A549 (cell line): ENCODE data around the gene LHX2. TPM values are rescaled to one million over a fixed set of nuclear protein-coding genes. Genes with fewer than 3 reads are reported as not detected.
"Not testable (repeated sequence)": the region's sequence is repeated elsewhere in the genome, so short reads cannot be mapped to it uniquely, and the experiment has no call there.

ENCODE experiments used
- ATAC-seq, 2 experiments: fragments of 200-7000 bp in 1 of 2; fragments of >200 bp in 1 of 2; cut with Nextera tagmentation in 1 of 2; cut with Tn5 transposase in 1 of 2; 3 replicates each; pipeline versions ENCODE4 v1.8.0 to v1.9.1; 2018 to 2020; ENCODE audit warnings: mild to moderate bottlenecking in 1 of 2, moderate library complexity in 1 of 2
- CTCF ChIA-PET: fragments of 300-600 bp; sonication (Branson Sonifier 250); formaldehyde crosslinking; extraction: SDS; loops from one replicate; lab custom pipeline; 2021; ENCODE audit warnings: antibody characterized with exemption, inconsistent platforms; lab: Yijun Ruan, JAX
- POLR2A ChIA-PET: fragments of 350-600 bp; formaldehyde crosslinking; extraction: SDS; loops from one replicate; lab custom pipeline; 2021; ENCODE audit warnings: antibody characterized with exemption, inconsistent platforms; lab: Yijun Ruan, JAX
- DNase-seq, 2 experiments: peaks; one replicate each; pipeline versions ENCODE4 v3.0.0 to v3.0.0-alpha.2; 2011 to 2016; ENCODE audit warnings: low read depth in 1 of 2, low spot score in 1 of 2
- FAIRE-seq: peaks from 2 replicates; lab custom pipeline; 2011; peaks lifted over from hg19 to GRCh38; lab: Jason Lieb, UNC
- H3K27ac ChIP-seq, 2 experiments: fragments of >200 bp; sonication (Bioruptor Twin); formaldehyde crosslinking; 3 replicates each; pipeline ENCODE4 v1.5.1; 2016 to 2017
- H3K4me1 ChIP-seq: fragments of >200 bp; sonication (Bioruptor Twin); formaldehyde crosslinking; 3 replicates; pipeline ENCODE4 v1.6.1; 2016
- H3K4me2 ChIP-seq: fragments of >200 bp; sonication (Bioruptor Twin); formaldehyde crosslinking; 3 replicates; pipeline ENCODE4 v1.6.1; 2016
- H3K4me3 ChIP-seq: fragments of >200 bp; sonication (Bioruptor Twin); formaldehyde crosslinking; 3 replicates; pipeline ENCODE4 v1.5.1; 2016
- H3K9me3 ChIP-seq: fragments of >200 bp; sonication (Bioruptor Twin); formaldehyde crosslinking; 3 replicates; pipeline ENCODE4 v1.6.1; 2016
- BHLHE40 ChIP-seq: IDR thresholded peaks from 2 replicates; pipeline ENCODE4 v1.6.1; 2012; ENCODE audit warnings: low read depth, low read length, inconsistent platforms
- CEBPB ChIP-seq, 2 experiments: fragments of >200 bp in 1 of 2; sonication (Bioruptor Twin) in 1 of 2; formaldehyde crosslinking in 1 of 2; IDR thresholded peaks; 2 replicates each; pipeline ENCODE4 v1.6.1; 2012 to 2016
- CHD2 ChIP-seq: fragments of 150-350 bp; IDR thresholded peaks from 2 replicates; pipeline ENCODE4 v1.6.1; 2014; ENCODE audit warnings: low read length; ENCODE audit not compliant: partially characterized antibody
- FOXS1 ChIP-seq: fragments of 250-450 bp; sonication (Bioruptor Pico); IDR thresholded peaks from 2 replicates; pipeline ENCODE4 v1.5.0; 2020; ENCODE audit warnings: mild to moderate bottlenecking, moderate library complexity
- HDAC2 ChIP-seq: fragments of 200-600 bp; sonication (generic); IDR thresholded peaks from 2 replicates; pipeline ENCODE4 v1.6.1; 2016
- JUNB ChIP-seq: fragments of >200 bp; sonication (Bioruptor Twin); formaldehyde crosslinking; IDR thresholded peaks from 2 replicates; pipeline ENCODE4 v1.6.1; 2016
- MAFK ChIP-seq: fragments of 450-650 bp; IDR thresholded peaks from 2 replicates; pipeline ENCODE4 v1.6.1; 2014; ENCODE audit not compliant: partially characterized antibody
- MAZ ChIP-seq: fragments of 150-350 bp; IDR thresholded peaks from 2 replicates; pipeline ENCODE4 v1.6.1; 2014; ENCODE audit warnings: antibody characterized with exemption, low read depth, low read length, borderline replicate concordance
- MYC ChIP-seq: IDR thresholded peaks from 2 replicates; pipeline ENCODE4 v1.6.1; 2012; ENCODE audit warnings: mild to moderate bottlenecking, inconsistent platforms, low read length, improper control_type of control experiment, borderline replicate concordance
- PHF8 ChIP-seq: fragments of 200-600 bp; sonication (generic); IDR thresholded peaks from 2 replicates; pipeline ENCODE4 v1.6.1; 2016; ENCODE audit warnings: low read depth, mild to moderate bottlenecking, antibody characterized with exemption, moderate library complexity, borderline replicate concordance
- RNF2 ChIP-seq: fragments of 200-600 bp; sonication (generic); IDR thresholded peaks from 2 replicates; pipeline ENCODE4 v1.6.1; 2016; ENCODE audit warnings: low read depth, mild to moderate bottlenecking, antibody characterized with exemption, moderate library complexity, borderline replicate concordance
- SMC3 ChIP-seq: fragments of >200 bp; sonication (Bioruptor Twin); formaldehyde crosslinking; IDR thresholded peaks from 3 replicates; pipeline ENCODE4 v1.6.1; 2018; ENCODE audit warnings: inconsistent platforms
- SREBF2 ChIP-seq: fragments of 450-650 bp; IDR thresholded peaks from 2 replicates; pipeline ENCODE4 v1.6.1; 2014; ENCODE audit warnings: mild to moderate bottlenecking, moderate library complexity
- ZC3H11A ChIP-seq: fragments of 450-650 bp; IDR thresholded peaks from 2 replicates; pipeline ENCODE4 v1.6.1; 2014; ENCODE audit warnings: antibody characterized with exemption, mild to moderate bottlenecking
- ZFP36 ChIP-seq: fragments of 450-650 bp; IDR thresholded peaks from 2 replicates; pipeline ENCODE4 v1.6.1; 2014; ENCODE audit warnings: borderline replicate concordance; ENCODE audit not compliant: partially characterized antibody
- WGBS: methylation state at CpG from one replicate; pipeline ENCODE4 v1.1.6; 2017; ENCODE audit errors: missing lambda C conversion rate; 5-methylcytosine and 5-hydroxymethylcytosine counted together
- polyA plus RNA-seq, 4 experiments: library from polyadenylated mRNA; depleted of rRNA in 3 of 4; stranded (reverse); fragments of >200 nt; fragmentation: RNase III in 1 of 4; extraction: RNeasy Plus Mini Kit Qiagen cat#74134 plus additional on column Dnase treatment in 1 of 4; gene quantifications; 2 replicates in 3 of 4; 3 replicates in 1 of 4; pipeline ENCODE4 v1.2.3, GENCODE V29; 2011 to 2017
- TF ChIP-seq, protein P1 (sequence below): fragments of 150-350 bp; IDR thresholded peaks from 2 replicates; pipeline ENCODE4 v1.6.1; 2014; ENCODE audit warnings: low read depth, mild to moderate bottlenecking, low read length
- TF ChIP-seq, protein P2 (sequence below): fragments of >200 bp; sonication (Bioruptor Twin); formaldehyde crosslinking; IDR thresholded peaks from 3 replicates; pipeline ENCODE4 v1.6.1; 2016
- TF ChIP-seq, protein P3 (sequence below): IDR thresholded peaks from 2 replicates; pipeline ENCODE4 v1.6.1; 2012
- TF ChIP-seq, protein P4 (sequence below): fragments of >200 bp; sonication (Bioruptor Twin); formaldehyde crosslinking; IDR thresholded peaks from 3 replicates; pipeline ENCODE4 v1.5.1; 2016

The LHX2 gene
- polyA plus RNA-seq, 2 of the 4 experiments (the other 2 are of a cell fraction): 2.4 to 4.4 TPM

DNA sequence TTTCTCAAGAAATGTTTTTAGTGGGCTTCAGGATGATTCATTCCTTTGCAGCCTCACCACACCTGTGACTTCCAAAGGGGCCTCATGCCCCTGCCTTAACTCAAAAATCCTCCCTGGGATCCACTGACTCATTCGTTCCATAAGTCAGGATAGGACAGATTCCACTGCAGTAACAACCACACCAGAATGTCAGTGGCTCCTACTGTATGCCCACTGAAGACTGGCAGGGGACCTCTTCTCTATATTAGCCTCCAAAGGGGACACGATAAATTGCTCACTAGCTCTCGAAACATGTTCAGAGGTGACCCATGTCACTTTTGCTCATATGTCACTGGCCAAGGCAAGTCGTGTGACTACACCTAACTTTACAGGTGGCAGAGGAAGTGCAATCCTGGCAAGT is 25.7 kb upstream of the LHX2 start:
- CTCF ChIA-PET: interaction anchor here (2.3 kb wide), 1 partner anchor 55 kb away, joined by 10 read pairs; no protein-coding TSS in a partner anchor
- no peak for FAIRE-seq
- Histone ChIP-seq H3K4me3 (no peak overlapping the region), H3K27ac (no peak overlapping the region), H3K9me3 (no peaks in the 10 kb centered on the region)
- 59% methylated on average over 4 of the region's 4 CpGs for WGBS
- no peak for DNase-seq
- POLR2A ChIA-PET: no interaction called here
- no peak for ATAC-seq
- TF ChIP-seq ZC3H11A (no peak), BHLHE40 (no peak), RNF2 (no peak), MAZ (no peak), CEBPB (IDR thresholded peaks at IDR 0.05) (no peak), PHF8 (no peak), ZFP36 (no peak), SMC3 (no peak), CHD2 (no peak), SREBF2 (no peak), MAFK (no peak), MYC (no peak), JUNB (no peak)
- TF ChIP-seq, protein P1, sequence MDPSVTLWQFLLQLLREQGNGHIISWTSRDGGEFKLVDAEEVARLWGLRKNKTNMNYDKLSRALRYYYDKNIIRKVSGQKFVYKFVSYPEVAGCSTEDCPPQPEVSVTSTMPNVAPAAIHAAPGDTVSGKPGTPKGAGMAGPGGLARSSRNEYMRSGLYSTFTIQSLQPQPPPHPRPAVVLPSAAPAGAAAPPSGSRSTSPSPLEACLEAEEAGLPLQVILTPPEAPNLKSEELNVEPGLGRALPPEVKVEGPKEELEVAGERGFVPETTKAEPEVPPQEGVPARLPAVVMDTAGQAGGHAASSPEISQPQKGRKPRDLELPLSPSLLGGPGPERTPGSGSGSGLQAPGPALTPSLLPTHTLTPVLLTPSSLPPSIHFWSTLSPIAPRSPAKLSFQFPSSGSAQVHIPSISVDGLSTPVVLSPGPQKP: no peak
- TF ChIP-seq, protein P2, sequence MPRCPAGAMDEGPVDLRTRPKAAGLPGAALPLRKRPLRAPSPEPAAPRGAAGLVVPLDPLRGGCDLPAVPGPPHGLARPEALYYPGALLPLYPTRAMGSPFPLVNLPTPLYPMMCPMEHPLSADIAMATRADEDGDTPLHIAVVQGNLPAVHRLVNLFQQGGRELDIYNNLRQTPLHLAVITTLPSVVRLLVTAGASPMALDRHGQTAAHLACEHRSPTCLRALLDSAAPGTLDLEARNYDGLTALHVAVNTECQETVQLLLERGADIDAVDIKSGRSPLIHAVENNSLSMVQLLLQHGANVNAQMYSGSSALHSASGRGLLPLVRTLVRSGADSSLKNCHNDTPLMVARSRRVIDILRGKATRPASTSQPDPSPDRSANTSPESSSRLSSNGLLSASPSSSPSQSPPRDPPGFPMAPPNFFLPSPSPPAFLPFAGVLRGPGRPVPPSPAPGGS: no peak
- TF ChIP-seq, protein P3, sequence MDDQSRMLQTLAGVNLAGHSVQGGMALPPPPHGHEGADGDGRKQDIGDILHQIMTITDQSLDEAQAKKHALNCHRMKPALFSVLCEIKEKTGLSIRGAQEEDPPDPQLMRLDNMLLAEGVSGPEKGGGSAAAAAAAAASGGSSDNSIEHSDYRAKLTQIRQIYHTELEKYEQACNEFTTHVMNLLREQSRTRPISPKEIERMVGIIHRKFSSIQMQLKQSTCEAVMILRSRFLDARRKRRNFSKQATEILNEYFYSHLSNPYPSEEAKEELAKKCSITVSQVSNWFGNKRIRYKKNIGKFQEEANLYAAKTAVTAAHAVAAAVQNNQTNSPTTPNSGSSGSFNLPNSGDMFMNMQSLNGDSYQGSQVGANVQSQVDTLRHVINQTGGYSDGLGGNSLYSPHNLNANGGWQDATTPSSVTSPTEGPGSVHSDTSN: no peak
- TF ChIP-seq, all 56 proteins: peak for 0
- Histone ChIP-seq H3K4me1 (no peaks in the 10 kb centered on the region), H3K4me2 (no peak overlapping the region)

DNA sequence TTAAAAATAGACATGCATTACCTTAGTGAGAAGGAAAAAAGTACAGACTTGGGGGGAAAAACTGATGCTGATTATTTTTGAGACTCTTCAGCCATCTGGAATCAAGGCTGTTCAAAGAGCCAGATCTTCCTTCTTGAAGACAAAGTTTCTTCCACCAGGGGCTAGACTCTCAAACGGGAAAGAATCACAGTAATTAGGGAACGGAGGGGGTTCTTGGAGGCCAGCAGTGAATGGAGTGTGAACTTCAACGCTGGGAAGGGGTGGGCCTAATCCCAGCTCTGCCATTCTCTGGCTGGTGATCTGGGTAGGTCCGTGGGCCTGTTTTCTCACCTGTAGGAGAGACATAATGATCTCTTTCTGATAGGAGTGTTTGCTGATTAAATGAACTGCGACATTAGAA is 21.1 kb upstream of the LHX2 start:
- DNase-seq: no peak
- WGBS: 27% methylated on average over 5 of the region's 5 CpGs
- FAIRE-seq: no peak
- TF ChIP-seq FOXS1 (CRISPR knock-in tag) (no peak), ZC3H11A (no peak), HDAC2 (no peak)
- TF ChIP-seq, protein P4, sequence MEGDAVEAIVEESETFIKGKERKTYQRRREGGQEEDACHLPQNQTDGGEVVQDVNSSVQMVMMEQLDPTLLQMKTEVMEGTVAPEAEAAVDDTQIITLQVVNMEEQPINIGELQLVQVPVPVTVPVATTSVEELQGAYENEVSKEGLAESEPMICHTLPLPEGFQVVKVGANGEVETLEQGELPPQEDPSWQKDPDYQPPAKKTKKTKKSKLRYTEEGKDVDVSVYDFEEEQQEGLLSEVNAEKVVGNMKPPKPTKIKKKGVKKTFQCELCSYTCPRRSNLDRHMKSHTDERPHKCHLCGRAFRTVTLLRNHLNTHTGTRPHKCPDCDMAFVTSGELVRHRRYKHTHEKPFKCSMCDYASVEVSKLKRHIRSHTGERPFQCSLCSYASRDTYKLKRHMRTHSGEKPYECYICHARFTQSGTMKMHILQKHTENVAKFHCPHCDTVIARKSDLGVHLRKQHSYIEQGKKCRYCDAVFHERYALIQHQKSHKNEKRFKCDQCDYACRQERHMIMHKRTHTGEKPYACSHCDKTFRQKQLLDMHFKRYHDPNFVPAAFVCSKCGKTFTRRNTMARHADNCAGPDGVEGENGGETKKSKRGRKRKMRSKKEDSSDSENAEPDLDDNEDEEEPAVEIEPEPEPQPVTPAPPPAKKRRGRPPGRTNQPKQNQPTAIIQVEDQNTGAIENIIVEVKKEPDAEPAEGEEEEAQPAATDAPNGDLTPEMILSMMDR: no peak
- Histone ChIP-seq H3K4me2 (no peak overlapping the region), H3K4me3 (no peak overlapping the region), H3K9me3 (no peaks in the 10 kb centered on the region), H3K4me1 (no peaks in the 10 kb centered on the region), H3K27ac (no peak overlapping the region)
- ChIA-PET POLR2A (no interaction called here), CTCF (no interaction called here)
- no peak for ATAC-seq

DNA sequence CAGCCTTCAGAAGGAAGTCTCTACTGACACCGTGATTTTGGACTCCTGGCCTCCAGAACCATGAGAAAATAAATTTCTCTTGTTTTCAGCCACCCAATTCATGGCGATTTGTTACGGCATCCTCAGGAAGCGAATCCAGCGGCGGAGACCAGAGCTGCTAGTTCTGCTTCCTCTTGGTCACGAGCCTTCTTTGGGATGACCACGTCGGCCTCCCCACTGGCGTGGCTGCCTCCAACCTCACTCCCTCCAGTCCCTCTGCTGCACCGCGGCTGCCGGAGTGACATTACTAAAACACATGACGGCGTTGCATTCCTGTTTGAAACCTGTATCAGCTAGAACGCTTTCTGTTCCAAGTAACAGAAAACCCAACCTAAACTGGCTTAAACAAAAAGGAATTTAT is 18.9 kb upstream of the LHX2 start:
- ATAC-seq, DNase-seq, H3K9me3 ChIP-seq, CTCF ChIA-PET, H3K27ac ChIP-seq, POLR2A ChIA-PET, H3K4me1 ChIP-seq, H3K4me2 ChIP-seq, H3K4me3 ChIP-seq, FAIRE-seq: not testable (repeated sequence)
- WGBS: 71% methylated on average over 13 of the region's 16 CpGs
